GM23248 (cell line): ENCODE results near the gene PDGFD. TPM values are rescaled to one million over a fixed set of nuclear protein-coding genes. Genes with fewer than 3 reads are reported as not detected.

ENCODE experiments used
- DNase-seq: peaks from one replicate; pipeline ENCODE4 v3.0.0-alpha.2; 2015
- H2AFZ ChIP-seq: fragments of 200-600 bp; sonication (generic); 2 replicates; pipeline ENCODE4 v1.6.1; 2016; ENCODE audit warnings: antibody characterized with exemption
- H3F3A ChIP-seq: fragments of 200-600 bp; sonication (generic); 2 replicates; pipeline ENCODE4 v1.6.1; 2016; ENCODE audit warnings: mild to moderate bottlenecking, antibody characterized with exemption, mixed run types; ENCODE audit not compliant: insufficient read depth
- H3K27ac ChIP-seq: fragments of 200-600 bp; sonication (generic); 2 replicates; pipeline ENCODE4 v1.5.1; 2016; ENCODE audit warnings: mild to moderate bottlenecking
- H3K27me3 ChIP-seq: fragments of 200-600 bp; sonication (generic); replicated peaks from 2 replicates; pipeline ENCODE4 v1.6.1; 2016; ENCODE audit warnings: mild to moderate bottlenecking; ENCODE audit not compliant: insufficient read depth
- H3K36me3 ChIP-seq: fragments of 200-600 bp; sonication (generic); 2 replicates; pipeline ENCODE4 v1.6.1; 2016; ENCODE audit warnings: low read depth, mild to moderate bottlenecking
- H3K4me1 ChIP-seq: fragments of 200-600 bp; sonication (generic); 2 replicates; pipeline ENCODE4 v1.6.1; 2016; ENCODE audit warnings: mild to moderate bottlenecking; ENCODE audit not compliant: insufficient read depth
- H3K4me2 ChIP-seq: fragments of 200-600 bp; sonication (generic); one replicate; pipeline ENCODE4 v1.6.1; 2016; ENCODE audit warnings: mild to moderate bottlenecking; ENCODE audit not compliant: unreplicated experiment
- H3K4me3 ChIP-seq: fragments of 200-600 bp; sonication (generic); 2 replicates; pipeline ENCODE4 v1.5.1; 2016; ENCODE audit warnings: mild to moderate bottlenecking
- H3K79me2 ChIP-seq: fragments of 200-600 bp; sonication (generic); 2 replicates; pipeline ENCODE4 v1.6.1; 2016; ENCODE audit warnings: mild to moderate bottlenecking; ENCODE audit not compliant: insufficient read depth
- H3K9ac ChIP-seq: fragments of 200-600 bp; sonication (generic); 2 replicates; pipeline ENCODE4 v1.6.1; 2016; ENCODE audit warnings: mild to moderate bottlenecking
- H3K9me2 ChIP-seq: fragments of 200-600 bp; sonication (generic); 2 replicates; pipeline ENCODE4 v1.6.1; 2016; ENCODE audit warnings: mixed run types, mild to moderate bottlenecking, moderate library complexity; ENCODE audit not compliant: insufficient read depth
- H3K9me3 ChIP-seq: fragments of 200-600 bp; sonication (generic); one replicate; pipeline ENCODE4 v1.6.1; 2017; ENCODE audit warnings: low read depth
- H4K20me1 ChIP-seq: fragments of 200-600 bp; sonication (generic); 2 replicates; pipeline ENCODE4 v1.6.0; 2016; ENCODE audit not compliant: insufficient read depth
- EZH2 ChIP-seq: fragments of 200-600 bp; sonication (generic); IDR thresholded peaks from 2 replicates; pipeline ENCODE4 v1.6.1; 2018; ENCODE audit warnings: antibody characterized with exemption, mild to moderate bottlenecking; ENCODE audit not compliant: insufficient read depth, poor library complexity, severe bottlenecking
- EZH2phosphoT487 ChIP-seq: fragments of 200-600 bp; sonication (generic); IDR thresholded peaks from 2 replicates; pipeline ENCODE4 v1.6.1; 2018; ENCODE audit warnings: antibody characterized with exemption, moderate library complexity, mild to moderate bottlenecking, low read depth; ENCODE audit not compliant: insufficient read depth
- WGBS, 2 experiments: methylation state at CpG; one replicate each; pipeline ENCODE4 v1.1.6; 2015 to 2017; ENCODE audit warnings: low lambda C conversion rate in 2 of 2, low coverage in 1 of 2; ENCODE audit errors: missing lambda C conversion rate in 2 of 2; 5-methylcytosine and 5-hydroxymethylcytosine counted together
- in situ Hi-C: fragments of 300-500 bp; cut with MboI; formaldehyde crosslinking; loops from 2 replicates; pipeline ENCODE4 v1.15.0; 2020
- polyA plus RNA-seq: library from polyadenylated mRNA; unstranded; fragments of >200 nt; fragmentation: Nextera tagmentation; extraction: Ambion mirVana; gene quantifications from 2 replicates; pipeline ENCODE4 v1.2.1, GENCODE V29; 2016
- total RNA-seq: library from RNA; depleted of rRNA; stranded (reverse); fragments of >200 nt; shearing (Covaris generic); gene quantifications from 2 replicates; pipeline ENCODE4 v1.2.3, GENCODE V29; 2014

The PDGFD gene
- total and polyA plus RNA-seq, 2 experiments from 2014 or later = 0.81 to 1.3 TPM

DNA sequence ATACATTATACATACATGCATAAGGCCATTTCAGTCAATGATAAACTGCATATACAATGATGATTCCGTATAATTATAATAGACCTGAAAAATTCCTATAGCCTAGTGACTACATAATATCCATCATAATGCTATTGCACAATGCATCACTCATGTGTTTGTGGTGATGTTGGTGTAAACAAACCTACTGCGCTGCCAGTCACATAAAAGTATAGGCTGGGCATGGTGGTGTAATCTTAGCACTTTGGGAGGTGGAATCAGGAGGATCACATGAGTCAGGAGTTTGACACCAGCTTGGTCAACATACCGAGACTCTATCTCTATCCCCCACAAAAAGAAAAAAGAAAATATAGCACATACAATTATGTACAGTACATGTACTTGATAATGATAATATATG lies 291.2 kb downstream of the PDGFD start:
- Histone ChIP-seq H3K27me3 (no peaks in the 10 kb centered on the region), H3K4me3 (no peak overlapping the region), H3K4me1 (no peaks in the 10 kb centered on the region), H4K20me1 (no peaks in the 10 kb centered on the region), H3K27ac (no peak overlapping the region), H2AFZ (no peak overlapping the region), H3K36me3 (no peaks in the 10 kb centered on the region), H3K9me3 (no peaks in the 10 kb centered on the region), H3K4me2 (no peak overlapping the region), H3K9ac (no peak overlapping the region), H3K79me2 (no peaks in the 10 kb centered on the region), H3K9me2 (no peaks in the 10 kb centered on the region), H3F3A (no peaks in the 10 kb centered on the region)
- no peak for DNase-seq
- in situ Hi-C loops = no loop called here
- WGBS, 2 experiments = 93% methylated on average over 3 of the region's 3 CpGs
- no peak for TF ChIP-seq EZH2phosphoT487
- TF ChIP-seq EZH2 = no peak

GRCh38 chr11:103871923-103872551 lies 291.9 kb downstream of the PDGFD start:
- Histone ChIP-seq H3K9me3 (no peaks in the 10 kb centered on the region), H3K79me2 (no peaks in the 10 kb centered on the region), H3K27ac (no peak overlapping the region), H4K20me1 (no peaks in the 10 kb centered on the region), H2AFZ (no peak overlapping the region), H3K9ac (no peak overlapping the region), H3K4me3 (no peak overlapping the region), H3K4me1 (no peaks in the 10 kb centered on the region), H3K4me2 (no peak overlapping the region), H3K27me3 (no peaks in the 10 kb centered on the region), H3F3A (no peaks in the 10 kb centered on the region), H3K36me3 (no peaks in the 10 kb centered on the region), H3K9me2 (no peaks in the 10 kb centered on the region)
- DNase-seq = no peak
- TF ChIP-seq EZH2phosphoT487 = no peak
- no peak for TF ChIP-seq EZH2
- WGBS, 2 experiments = 20 to 23% methylated on average over 6 of the region's 6 CpGs
- in situ Hi-C loops = no loop called here

- H3F3A ChIP-seq = no peaks in the 10 kb centered on the region
- no peak overlapping the region for H3K4me2 ChIP-seq
- H3K9ac ChIP-seq = no peak overlapping the region
- WGBS, 2 experiments = 45% methylated on average over 7 of the region's 7 CpGs
- no peak overlapping the region for H3K4me3 ChIP-seq
- DNase-seq = peak; percentile 26
- in situ Hi-C loops = no loop called here
- TF ChIP-seq EZH2 (no peak), EZH2phosphoT487 (no peak)
- no peaks in the 10 kb centered on the region for H3K27me3 ChIP-seq
- H3K36me3 ChIP-seq = no peaks in the 10 kb centered on the region
- no peaks in the 10 kb centered on the region for H3K9me2 ChIP-seq
- H3K79me2 ChIP-seq = no peaks in the 10 kb centered on the region
- no peak overlapping the region for H3K27ac ChIP-seq
- no peak overlapping the region for H2AFZ ChIP-seq
- no peaks in the 10 kb centered on the region for H3K4me1 ChIP-seq
- no peaks in the 10 kb centered on the region for H3K9me3 ChIP-seq
- H4K20me1 ChIP-seq = no peaks in the 10 kb centered on the region
Observed at GRCh38 chr11:103870821-103871309, 293.1 kb downstream of the PDGFD start.

GRCh38 chr11:103867481-103867880 lies 296.5 kb downstream of the PDGFD start:
- Histone ChIP-seq H3K4me3 (no peak overlapping the region), H3K27ac (no peak overlapping the region), H3K36me3 (no peaks in the 10 kb centered on the region), H3K4me2 (no peak overlapping the region), H3K9me2 (no peaks in the 10 kb centered on the region), H2AFZ (no peak overlapping the region), H3K9ac (no peak overlapping the region), H3F3A (no peaks in the 10 kb centered on the region), H3K4me1 (peaks cover 5% of the 10 kb centered on the region; the same call in 1 of the 2 replicates), H3K9me3 (no peaks in the 10 kb centered on the region), H4K20me1 (no peaks in the 10 kb centered on the region), H3K27me3 (no peaks in the 10 kb centered on the region), H3K79me2 (no peaks in the 10 kb centered on the region)
- 61 to 65% methylated on average over 4 of the region's 4 CpGs for WGBS, 2 experiments
- no peak for TF ChIP-seq EZH2
- TF ChIP-seq EZH2phosphoT487 = no peak
- in situ Hi-C loops = no loop called here
- DNase-seq = no peak

DNA sequence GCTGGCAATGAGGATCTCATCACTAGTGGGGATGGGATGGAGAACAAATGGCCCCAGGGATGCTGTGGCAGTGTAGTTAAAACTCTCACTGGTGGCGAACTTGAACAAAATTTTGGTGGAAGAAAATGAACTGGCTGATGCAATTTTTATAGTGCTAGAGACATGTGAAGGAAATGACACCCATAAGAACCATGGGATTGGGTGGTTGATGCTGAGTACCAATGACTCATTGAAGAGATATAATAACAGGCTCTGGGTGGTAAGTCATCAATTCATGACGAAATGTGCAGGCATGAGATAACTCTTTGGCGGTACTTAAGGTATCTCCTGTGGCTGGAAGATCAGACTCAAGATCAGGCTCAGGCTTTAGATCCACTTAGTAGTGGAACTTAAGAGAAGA lies 300.4 kb downstream of the PDGFD start:
- Histone ChIP-seq H3K9me2 (no peaks in the 10 kb centered on the region), H3K9ac (no peak overlapping the region), H3K4me3 (no peak overlapping the region), H3K9me3 (no peaks in the 10 kb centered on the region), H3K4me2 (no peak overlapping the region), H3K36me3 (no peaks in the 10 kb centered on the region), H3K27me3 (no peaks in the 10 kb centered on the region), H3K4me1 (peaks cover 5% of the 10 kb centered on the region; the same call in 1 of the 2 replicates), H3K79me2 (no peaks in the 10 kb centered on the region), H2AFZ (peak overlapping the region; percentile 77), H4K20me1 (no peaks in the 10 kb centered on the region), H3K27ac (no peak overlapping the region; the same call in 1 of the 2 replicates), H3F3A (no peaks in the 10 kb centered on the region)
- no peak for TF ChIP-seq EZH2phosphoT487
- TF ChIP-seq EZH2 = no peak
- WGBS, 2 experiments = 63 to 72% methylated on average over 3 of the region's 3 CpGs
- in situ Hi-C loops = no loop called here
- peak; percentile 67 for DNase-seq
